NCI-H2107 (cell line): ENCODE results near the gene MC3R.
"Not testable (repeated sequence)": the region's sequence is repeated elsewhere in the genome, so short reads cannot be mapped to it uniquely, and the experiment has no call there.

Experiments
- DNase-seq: peaks from one replicate; lab custom pipeline; 2025; lab: John Stamatoyannopoulos, UW

MC3R gene

DNA sequence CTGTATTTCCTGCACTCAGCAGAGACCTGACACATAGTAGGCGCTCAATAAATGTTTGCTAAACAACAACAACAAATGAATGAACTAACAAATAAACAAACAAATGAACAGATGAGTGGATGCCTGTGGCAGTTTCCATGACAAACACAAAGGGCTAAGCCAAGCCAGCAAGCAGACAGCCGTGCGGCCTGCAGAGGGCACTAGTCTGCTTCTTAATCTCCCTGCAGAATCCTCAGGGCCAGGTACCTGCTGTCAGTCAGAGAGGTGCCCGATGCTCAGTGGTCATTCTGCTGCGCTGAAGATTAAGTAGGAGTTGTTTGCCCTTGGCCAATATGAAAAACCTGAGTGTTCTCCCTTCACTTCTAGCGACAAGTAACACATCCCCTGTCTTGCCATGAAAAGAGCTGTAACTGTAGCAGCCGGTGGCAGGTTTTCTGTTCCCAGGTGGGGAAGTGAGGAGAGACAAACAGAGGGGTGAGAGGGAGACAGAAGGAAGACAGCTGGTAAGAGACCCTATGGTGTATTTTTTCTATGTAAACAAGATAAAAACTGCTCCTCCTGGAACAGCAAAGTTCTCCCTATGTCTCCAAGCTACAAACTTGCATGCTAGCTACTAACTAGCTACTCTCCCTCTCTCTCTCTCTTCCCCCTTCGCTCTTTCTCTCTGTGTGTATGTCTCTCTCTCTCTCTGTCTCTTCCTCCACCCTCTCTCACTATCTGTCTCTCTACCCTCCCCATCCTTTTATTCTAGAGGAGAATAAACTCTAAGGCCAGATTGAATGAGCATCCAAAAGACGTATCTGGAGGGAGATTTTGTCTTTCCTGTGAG is at the start of gene MC3R:
Gene MC3R (plus strand): TSS at position 779 of the 829 bp plus-strand sequence. CDS start 112 bp downstream, outside the sequence.
- no peak for DNase-seq

DNA sequence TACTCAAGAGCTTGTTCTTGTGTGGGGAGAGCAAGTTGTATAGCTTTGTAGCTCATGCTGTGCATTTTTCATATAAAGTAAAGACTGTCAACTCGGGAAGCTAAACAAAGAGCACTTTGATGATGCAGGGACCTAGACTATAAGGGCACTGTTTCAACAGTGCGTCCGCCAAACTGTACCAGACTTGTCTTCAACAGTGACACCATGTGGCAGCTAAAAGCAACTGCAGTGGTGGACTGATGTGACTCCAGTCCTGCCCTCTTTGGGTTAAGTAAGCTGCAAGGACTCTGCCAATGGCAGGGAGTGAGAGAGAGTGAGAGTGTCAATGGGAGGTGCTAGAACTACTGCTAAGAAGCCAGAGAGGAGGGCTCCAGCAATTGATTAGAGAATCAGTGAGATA is 48.1 kb upstream of the MC3R start:
- DNase-seq, result no peak

DNA sequence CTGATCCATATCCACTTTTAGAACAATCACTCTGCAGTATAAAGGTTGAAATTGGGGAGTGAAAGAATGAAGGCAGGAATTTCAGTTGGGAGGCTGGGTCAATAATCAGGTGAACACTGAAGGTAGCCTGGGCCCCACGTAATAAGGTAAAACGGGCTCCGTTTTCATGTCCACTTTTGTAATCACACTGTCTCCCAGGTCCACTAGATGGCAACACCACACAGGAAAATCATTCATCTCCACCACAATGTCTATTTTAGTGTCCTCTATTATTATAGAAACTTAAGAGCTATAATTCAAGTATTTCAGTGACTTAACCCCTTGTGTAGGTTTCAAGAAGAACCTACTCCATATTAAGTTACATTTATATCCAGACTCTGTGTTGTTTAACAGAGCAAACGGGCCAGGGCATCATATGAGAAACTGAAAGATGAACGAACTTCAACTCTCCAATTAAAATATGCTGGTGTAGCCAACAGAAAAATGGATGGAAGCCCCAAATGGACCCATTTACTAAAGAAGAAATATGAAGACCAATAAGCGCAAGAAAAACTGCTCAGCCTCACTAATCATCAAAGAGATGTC is 45.9 kb upstream of the MC3R start:
- no peak for DNase-seq

DNA sequence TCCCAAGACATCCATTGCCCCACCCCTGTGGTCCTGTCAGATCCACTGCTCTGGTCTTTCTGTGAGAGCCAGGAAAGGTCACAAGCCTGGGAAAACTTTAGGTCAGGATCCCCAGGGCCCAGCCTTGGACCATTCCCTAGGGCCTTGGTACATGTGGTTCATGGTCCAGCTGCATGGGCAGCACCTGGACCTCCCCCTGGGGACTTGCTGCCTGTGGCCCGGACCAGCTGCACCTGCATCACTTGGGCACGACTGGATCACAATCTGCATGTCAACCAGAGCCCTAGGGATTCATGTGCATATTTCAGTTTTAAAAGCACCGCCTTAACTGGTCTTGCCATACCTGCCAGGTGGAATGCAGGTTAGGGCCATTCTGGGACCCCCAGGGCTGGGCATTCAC is 44.3 kb upstream of the MC3R start:
- DNase-seq, result no peak

DNA sequence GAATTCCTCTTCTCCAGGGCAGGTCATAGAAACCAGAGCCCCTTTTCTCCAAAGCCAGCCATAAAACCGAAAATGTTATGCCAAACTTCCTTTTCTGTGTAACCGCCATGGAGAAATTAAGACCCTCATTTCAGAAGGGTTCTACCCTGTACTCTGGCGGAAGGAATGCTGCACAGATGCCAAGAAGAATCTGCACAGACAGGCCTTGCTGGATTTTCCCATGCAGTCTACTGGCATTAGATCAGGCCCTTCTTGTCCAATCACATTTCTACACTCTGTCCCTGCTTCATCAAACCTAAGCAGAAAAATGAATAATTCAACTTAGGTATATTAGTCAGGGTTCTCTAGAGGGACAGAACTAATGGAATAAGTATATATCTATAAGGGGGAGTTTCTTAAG is 43.2 kb upstream of the MC3R start:
- DNase-seq, result no peak

DNA sequence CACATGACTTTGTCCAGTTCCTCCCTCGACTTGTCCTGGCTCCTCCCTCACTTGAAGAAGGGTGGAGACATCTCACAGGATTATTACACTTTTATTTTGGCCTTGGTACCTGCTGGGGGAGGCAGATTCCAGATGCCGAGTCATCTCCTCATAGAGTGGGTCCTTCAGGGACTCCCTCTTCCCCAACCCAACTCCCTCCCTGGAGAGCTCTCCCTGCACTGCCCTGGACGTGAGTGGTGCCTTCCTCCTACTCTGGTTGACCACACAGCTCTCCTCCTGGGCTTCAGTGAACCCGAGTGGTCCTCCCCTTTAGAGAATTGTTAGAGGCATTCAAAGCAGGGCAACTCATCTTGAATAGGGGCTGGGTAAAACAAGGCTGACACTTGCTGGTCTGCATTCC is 40.9 kb upstream of the MC3R start:
- DNase-seq, result no peak

DNA sequence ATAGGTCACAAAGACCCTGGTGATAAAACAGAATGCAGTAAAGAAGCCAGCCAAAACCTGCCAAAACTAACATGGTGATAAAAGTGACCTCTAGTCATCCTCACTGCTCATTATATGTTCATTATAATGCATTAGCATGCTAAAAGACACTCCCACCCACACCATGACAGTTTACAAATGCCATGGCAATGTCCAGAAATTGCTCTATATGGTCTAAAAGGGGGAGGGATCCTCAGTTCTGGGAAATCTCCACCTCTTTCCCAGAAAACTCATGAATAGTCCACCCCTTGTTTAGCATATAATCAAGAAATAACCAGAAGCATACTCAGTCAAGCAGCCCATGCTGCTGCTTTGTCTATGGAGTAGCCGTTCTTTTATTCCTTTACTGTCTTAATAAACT is 40.4 kb upstream of the MC3R start:
- DNase-seq, result no peak

DNA sequence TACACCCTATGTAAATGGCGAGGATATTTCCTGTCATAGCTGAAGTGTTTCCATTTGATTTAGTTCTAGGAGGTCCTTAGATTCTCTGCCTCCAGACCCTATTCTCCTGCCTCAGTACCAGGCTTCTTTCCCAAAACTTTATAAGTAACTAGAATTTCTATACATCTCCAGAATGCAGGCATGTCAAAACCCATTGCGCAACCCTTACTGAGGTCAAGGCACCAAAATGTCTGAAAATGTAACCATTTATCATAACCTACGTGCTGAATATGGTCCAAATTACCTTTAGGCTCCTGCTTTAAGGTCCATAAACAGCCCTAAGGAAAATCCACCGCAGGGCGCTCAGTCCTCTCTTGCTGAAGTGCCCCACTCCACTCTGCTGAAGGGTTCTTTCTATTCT is 37.5 kb upstream of the MC3R start:
- no peak for DNase-seq

DNA sequence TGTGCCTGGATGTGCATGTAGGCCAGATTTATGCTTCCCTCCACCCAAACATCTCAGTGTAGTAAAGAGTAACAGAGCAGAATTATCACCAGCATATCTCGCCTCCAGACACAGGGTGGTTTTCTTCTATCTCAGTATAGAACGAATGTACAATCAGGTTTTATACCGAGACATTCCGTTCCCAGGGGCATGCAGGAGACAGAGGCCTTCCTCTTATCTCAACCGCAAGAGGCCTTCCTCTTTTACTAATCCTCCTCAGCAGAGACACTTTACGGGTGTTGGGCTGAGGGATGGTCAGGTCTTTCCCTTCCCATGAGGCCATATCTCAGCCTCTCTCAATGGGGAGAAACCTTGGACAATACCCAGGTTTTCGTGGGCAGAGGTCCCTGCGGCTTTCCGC is 36.4 kb upstream of the MC3R start:
- DNase-seq, result no peak

DNA sequence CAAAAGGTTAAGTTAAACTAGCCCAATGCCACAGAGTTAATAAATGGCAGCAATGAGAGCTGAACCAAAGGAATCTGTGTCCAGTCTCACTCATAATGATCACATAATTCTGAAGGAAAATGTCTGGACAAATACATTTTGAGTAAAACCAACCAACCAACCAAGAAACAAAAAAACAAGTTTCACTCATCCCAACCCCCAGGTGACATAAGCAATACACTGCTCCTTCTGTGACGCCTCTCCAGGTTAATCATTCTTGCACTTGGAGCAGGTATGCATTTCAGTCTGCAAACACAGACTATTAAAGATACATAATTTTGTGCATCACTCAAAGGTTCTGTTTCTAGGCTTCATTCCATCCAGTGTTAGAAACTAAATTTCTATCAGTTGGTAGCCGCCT is 35.2 kb upstream of the MC3R start:
- no peak for DNase-seq

DNA sequence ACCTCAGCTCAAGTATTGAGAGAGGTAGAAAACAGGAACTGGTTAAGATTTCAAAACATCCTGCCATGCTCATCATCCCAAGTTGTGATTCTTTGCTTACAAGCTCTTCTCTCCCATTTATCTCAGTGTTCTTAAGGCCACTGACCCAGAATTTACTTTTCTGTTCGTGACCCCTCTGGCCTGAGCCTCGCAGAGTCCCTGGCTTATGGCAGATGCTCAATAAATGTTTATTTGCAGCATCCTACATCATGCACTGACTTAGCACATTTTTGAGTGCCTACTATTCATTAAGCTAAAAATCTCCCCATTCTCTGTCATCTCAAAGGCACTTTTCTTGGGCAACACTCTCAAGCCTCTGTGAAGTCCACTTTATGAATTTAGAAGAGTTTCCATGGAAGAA is 33.4 kb upstream of the MC3R start:
- DNase-seq, result no peak

DNA sequence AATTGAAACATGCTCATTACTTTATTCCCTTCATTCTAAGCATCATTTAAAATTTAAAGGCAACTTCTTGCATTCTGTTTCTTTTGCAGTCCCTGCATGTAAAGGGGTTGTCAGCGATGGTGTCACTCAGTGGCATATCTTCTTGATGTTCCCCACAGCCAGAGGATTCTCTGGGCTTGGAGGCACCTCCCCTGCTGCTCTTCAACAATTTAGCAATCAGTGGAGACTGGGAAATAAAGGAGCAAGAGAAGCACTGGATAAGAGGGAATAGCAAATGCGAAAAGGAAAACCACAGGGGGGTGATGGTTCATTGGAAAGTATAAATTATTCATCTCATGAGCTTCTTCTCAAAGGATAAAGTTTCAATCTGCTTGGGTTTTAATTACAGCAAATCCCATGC is 30.7 kb upstream of the MC3R start:
- no peak for DNase-seq

DNA sequence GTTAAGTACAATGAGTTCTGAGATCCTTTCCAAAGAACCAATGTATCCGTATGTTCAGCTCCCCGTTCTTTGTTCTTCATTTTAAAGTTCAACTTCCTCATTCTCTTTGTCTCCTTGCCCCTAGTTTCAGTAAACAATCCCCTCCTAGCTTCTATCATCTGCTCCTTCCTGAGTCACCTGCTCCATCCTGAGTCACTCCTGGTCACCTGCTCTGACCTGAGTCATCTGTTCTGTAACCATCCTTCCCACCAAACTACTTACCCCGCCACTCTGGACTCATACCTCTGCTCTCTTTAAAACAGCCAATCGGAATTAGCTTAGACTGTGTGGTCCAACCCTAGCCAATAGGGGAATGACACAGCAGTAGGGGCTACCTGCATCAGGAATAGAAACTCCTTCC is 27.3 kb upstream of the MC3R start:
- not testable (repeated sequence) for DNase-seq

DNA sequence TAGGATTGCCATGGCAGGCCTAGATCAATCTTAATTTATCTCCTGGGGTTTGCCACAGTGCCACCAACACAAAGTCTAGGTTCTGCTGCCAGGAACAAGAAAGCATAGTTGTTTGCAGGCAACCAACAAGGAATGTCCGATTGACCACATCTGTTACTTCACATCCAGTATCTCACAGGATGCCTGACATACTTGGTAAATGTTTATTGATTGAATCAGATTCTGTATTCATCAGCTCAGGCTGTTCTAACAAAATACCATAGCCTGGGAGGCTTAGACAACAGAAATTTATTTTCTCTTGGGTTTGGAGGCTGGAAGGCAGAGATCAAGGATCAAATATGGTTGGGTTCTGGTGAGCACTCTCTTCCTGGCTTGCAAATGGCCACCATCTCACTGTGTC is 26.3 kb upstream of the MC3R start:
- no peak for DNase-seq

DNA sequence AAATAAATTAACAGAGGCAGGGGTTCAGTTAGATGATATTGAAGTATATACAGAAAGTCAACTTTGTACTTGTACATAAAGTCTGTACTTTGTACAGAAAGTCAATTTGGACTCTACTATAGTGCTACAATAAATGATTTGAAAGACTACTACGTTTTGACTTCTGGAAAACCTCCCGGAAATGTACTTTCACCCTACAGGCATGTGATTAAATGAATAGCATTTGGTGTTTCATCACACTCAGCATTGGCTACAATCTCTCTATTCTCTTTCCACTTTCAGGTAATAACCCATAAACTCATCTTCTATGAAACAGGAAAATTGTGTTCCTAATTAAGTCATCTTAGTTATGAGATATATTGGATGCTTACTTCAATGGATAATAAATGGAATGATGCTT is 25.6 kb upstream of the MC3R start:
- DNase-seq, result no peak

DNA sequence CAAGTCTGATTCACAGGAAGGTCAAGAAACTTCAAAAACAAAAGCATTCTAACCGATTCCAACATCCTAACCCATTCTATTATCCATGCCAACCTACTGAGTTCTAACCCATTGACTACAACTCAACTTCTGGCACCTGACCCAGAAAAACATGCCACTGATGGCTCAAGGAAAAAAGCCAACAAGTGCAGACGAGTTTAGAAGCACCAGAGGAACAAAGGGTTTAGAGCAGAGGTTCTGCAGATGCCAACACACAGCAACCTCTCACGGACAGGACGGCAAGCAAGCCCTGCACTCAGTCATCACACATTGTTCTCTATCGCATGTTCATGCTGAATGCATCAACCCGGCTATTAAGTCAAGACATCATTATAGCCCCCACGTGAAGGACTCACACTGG is 25.2 kb upstream of the MC3R start:
- DNase-seq, result no peak

DNA sequence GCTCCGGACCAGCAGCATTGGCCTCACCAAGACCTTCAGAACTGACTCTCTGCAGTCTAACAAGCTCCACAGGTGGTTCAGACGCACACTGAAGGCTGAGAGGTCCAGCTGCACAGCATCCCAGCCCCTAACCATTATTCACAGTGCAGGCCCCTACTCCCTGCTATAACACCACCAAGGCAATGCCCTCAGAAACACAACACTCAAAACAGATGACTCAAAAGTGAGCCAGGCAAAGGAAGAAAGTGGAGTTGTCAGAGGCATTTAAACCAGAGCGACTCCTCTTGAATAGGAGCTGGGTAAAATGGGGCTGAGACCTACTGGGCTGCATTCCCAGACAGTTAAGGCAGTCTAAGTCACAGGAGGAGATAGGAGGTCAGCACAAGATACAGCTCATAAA is 20.5 kb upstream of the MC3R start:
- DNase-seq, result no peak

DNA sequence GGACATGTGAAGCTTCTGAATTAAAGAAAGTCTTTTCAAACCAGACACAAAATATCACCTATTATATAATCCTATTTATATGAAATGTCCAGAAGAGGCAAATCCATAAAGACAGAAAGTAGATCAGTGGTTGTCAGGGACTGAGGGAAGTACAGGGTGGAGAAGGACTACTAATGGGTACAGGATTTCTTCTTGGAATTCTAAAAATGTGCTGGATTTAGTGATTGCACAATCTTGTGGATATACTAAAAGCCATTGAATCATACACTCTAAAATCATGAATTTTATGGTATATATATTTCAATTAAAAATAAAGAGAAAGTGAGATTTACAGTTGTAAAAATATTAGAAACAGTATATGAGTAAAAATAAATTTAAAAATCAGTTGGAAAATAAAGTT is 18.7 kb upstream of the MC3R start:
- no peak for DNase-seq

DNA sequence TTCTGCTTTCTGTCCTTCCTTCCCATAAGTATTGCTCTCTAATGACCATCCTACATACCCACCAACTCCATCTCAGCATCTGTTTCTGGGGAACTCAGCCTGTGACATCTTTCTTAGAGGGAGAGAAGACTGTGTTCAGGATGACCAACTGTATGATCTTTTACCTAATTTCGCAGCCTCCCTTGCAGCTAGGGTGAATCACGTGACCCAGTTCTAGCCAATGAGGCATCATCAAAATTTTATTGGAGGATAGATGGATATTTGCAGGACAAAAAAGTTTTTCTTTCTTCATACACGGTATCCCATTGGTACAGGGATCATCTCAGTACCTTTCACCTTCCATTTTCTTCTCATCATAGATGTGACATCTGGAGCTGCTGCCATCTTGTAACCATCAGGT is 14.4 kb upstream of the MC3R start:
- no peak for DNase-seq

DNA sequence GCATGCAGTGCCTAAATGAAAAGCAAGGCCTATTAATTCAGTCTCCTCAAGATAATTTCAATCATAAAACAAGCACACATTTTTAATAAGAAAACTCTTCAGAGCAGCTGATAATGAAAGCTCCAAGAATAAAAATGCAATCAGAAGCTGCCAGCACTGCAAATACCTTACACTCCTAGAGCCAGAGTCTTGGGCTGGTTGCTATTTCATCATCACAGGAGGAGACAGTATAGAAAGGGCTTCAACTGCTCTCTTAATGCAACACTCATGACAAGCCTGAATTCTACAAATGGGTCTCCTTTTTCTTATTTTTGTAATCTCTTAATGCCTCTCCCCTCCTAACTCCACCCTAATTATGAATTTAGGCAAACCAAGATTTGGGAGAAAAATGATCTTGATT is 11.2 kb upstream of the MC3R start:
- no peak for DNase-seq

DNA sequence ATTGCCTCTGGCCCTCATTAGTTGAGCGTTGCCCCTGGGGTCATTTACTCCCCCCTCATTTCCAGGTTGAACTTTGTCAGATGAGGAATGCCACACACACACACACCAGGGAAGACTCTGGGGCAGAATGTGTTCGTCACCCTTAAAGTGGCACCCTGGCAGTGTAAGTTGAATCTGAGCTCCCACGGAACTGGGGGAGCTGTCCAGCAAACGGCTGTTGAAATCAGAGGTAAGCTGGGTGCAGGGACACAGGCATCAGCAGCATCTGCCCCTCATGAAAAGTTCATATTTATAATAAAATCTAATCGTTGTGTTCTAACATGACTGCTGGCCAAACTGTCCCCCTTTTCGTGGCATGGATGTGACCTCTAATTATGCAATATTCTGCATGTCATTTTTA is 4.3 kb upstream of the MC3R start:
- DNase-seq, result no peak

DNA sequence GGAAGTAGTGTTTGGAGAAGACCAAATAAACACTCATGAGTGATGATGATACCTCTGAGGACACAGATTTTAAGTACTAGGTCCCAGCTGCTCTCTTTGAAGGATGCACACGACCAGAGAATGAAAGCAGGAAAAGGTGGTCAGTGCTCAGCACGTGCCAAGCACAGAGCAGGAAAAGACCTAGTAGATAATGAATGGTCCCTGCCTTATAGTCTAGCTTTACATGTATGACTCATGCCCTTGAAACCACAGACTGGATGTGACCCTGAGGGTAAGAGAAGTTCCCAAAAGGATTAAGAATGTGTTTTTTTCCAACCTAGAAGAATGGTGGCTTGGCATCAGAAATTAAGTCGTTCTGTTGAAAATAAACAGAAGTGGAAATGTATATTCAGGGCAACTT is 2.8 kb upstream of the MC3R start:
- DNase-seq, result no peak

DNA sequence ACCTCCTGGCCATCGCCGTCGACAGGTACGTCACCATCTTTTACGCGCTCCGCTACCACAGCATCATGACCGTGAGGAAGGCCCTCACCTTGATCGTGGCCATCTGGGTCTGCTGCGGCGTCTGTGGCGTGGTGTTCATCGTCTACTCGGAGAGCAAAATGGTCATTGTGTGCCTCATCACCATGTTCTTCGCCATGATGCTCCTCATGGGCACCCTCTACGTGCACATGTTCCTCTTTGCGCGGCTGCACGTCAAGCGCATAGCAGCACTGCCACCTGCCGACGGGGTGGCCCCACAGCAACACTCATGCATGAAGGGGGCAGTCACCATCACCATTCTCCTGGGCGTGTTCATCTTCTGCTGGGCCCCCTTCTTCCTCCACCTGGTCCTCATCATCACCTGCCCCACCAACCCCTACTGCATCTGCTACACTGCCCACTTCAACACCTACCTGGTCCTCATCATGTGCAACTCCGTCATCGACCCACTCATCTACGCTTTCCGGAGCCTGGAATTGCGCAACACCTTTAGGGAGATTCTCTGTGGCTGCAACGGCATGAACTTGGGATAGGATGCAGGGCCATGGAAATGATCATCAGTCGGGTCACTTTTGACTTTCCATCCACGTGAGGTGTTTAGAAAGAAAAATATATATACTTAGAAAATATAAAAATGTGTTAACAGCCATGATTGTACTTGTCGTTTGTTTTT is 868 bp downstream of the MC3R start:
- DNase-seq, result no peak
